ENCODE measurements around the gene HEATR1. TPM values are rescaled to one million over a fixed set of nuclear protein-coding genes. Genes with fewer than 3 reads are reported as not detected.

HEATR1 gene
- total RNA-seq, 4 donors from 2014 or later = 23.0 to 37.5 (median 25.5) TPM

DNA sequence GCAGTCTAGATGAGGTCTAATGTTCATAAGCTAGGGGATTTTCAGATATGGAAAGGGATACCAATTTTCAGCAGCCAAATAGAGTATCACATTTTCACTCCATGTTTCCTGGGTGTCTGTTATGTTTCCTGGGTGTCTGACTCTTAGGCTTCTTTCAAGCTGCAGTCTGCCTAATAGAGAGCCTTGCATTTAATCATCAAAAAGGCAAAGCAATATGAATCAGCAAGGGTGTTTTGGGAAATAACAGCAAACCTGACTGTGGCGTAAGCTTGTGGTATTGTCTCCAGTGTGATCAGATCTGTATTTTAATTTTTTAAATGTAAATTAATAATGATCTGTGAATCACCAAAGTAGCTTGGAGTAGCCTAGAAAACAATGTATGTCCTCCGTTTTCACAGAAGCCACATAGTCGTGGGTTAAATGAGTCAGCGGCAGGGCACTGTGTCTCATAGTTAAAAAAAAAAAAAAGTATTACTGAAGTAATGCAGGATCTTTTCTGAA is 70.1 kb downstream of the HEATR1 start:
- Histone ChIP-seq H3K36me3 (peaks cover 13 to 15% of the 10 kb centered on the region in 2 donors), H3K4me1 (no peaks in the 10 kb centered on the region), H3K4me3 (replicated peaks in 1 of 3) (no peak overlapping the region), H3K9me3 (no peaks in the 10 kb centered on the region), H3K27ac (no peak overlapping the region), H3K27me3 (no peaks in the 10 kb centered on the region)
- WGBS, 2 donors = 82 to 87% methylated on average over 4 of the region's 4 CpGs
- intact Hi-C loops (cut with DNase I) = no loop called here
- DNase-seq = no peak
- no peak for TF ChIP-seq POLR2A (IDR thresholded peaks at IDR 0.05)
- TF ChIP-seq, protein P1, sequence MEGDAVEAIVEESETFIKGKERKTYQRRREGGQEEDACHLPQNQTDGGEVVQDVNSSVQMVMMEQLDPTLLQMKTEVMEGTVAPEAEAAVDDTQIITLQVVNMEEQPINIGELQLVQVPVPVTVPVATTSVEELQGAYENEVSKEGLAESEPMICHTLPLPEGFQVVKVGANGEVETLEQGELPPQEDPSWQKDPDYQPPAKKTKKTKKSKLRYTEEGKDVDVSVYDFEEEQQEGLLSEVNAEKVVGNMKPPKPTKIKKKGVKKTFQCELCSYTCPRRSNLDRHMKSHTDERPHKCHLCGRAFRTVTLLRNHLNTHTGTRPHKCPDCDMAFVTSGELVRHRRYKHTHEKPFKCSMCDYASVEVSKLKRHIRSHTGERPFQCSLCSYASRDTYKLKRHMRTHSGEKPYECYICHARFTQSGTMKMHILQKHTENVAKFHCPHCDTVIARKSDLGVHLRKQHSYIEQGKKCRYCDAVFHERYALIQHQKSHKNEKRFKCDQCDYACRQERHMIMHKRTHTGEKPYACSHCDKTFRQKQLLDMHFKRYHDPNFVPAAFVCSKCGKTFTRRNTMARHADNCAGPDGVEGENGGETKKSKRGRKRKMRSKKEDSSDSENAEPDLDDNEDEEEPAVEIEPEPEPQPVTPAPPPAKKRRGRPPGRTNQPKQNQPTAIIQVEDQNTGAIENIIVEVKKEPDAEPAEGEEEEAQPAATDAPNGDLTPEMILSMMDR (IDR thresholded peaks at IDR 0.05) = no peak

GRCh38 chr1:236532850-236533249 is 71.5 kb downstream of the HEATR1 start:
- intact Hi-C loops (cut with DNase I) = no loop called here
- no peak for DNase-seq
- TF ChIP-seq, protein P1 (IDR thresholded peaks at IDR 0.05) = no peak
- TF ChIP-seq POLR2A (IDR thresholded peaks at IDR 0.05) = no peak
- Histone ChIP-seq H3K4me3 (replicated peaks in 1 of 3) (no peak overlapping the region), H3K36me3 (peaks cover 0 to 2% of the 10 kb centered on the region in 2 donors), H3K9me3 (no peaks in the 10 kb centered on the region), H3K4me1 (no peaks in the 10 kb centered on the region), H3K27me3 (no peaks in the 10 kb centered on the region), H3K27ac (no peak overlapping the region)
- 83 to 91% methylated on average over 4 of the region's 4 CpGs for WGBS, 2 donors

DNA sequence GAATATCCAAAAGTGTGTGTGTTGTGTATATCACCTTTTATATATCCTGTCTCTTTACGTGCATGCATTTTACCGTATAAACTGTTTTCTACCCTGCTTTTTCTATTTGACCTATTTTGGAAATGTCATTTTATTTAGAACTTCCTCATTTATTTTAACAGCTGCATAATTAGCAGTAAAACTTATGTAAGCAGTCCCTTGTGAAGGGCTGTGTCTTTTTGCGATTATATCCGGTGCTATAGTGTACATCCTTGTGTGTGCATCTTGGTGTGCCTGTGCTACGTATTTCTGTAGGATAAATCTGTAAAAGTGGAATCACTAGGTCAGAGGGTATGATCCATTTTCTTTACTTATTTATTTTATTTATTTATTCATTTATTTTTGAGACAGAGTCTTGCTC is 73.4 kb downstream of the HEATR1 start:
- TF ChIP-seq, protein P1 (IDR thresholded peaks at IDR 0.05) = no peak
- no peak for TF ChIP-seq POLR2A (IDR thresholded peaks at IDR 0.05)
- 79 to 85% methylated on average over 5 of the region's 5 CpGs for WGBS, 2 donors
- peaks cover 0 to 14% of the 10 kb centered on the region in 2 donors for H3K36me3 ChIP-seq
- DNase-seq = no peak
- intact Hi-C loops (cut with DNase I) = no loop called here
- H3K4me1 ChIP-seq = no peaks in the 10 kb centered on the region
- no peaks in the 10 kb centered on the region for H3K27me3 ChIP-seq
- no peak overlapping the region for H3K27ac ChIP-seq
- H3K9me3 ChIP-seq = no peaks in the 10 kb centered on the region
- H3K4me3 ChIP-seq (replicated peaks in 1 of 3) = no peak overlapping the region

- Histone ChIP-seq H3K27ac (no peak overlapping the region), H3K4me3 (replicated peaks in 1 of 3) (no peak overlapping the region), H3K27me3 (no peaks in the 10 kb centered on the region), H3K4me1 (peaks cover 0 to under 1% of the 10 kb centered on the region in 2 donors), H3K36me3 (peaks cover 0 to 14% of the 10 kb centered on the region in 2 donors), H3K9me3 (no peaks in the 10 kb centered on the region)
- 90 to 96% methylated on average over 1 of the region's 1 CpG for WGBS, 2 donors
- intact Hi-C loops (cut with DNase I) = no loop called here
- DNase-seq = no peak
- TF ChIP-seq, protein P1 (IDR thresholded peaks at IDR 0.05) = no peak
- no peak for TF ChIP-seq POLR2A (IDR thresholded peaks at IDR 0.05)
Observed at GRCh38 chr1:236530286-236530685, 74.0 kb downstream of the HEATR1 start.

- intact Hi-C loops (cut with DNase I) = loop anchor here (10.0 kb wide), 1 partner anchor 421 kb away; no protein-coding TSS in a partner anchor
- WGBS, 2 donors = 85 to 90% methylated on average over 3 of the region's 3 CpGs
- Histone ChIP-seq H3K4me3 (replicated peaks in 1 of 3) (no peak overlapping the region), H3K9me3 (no peaks in the 10 kb centered on the region), H3K27ac (no peak overlapping the region), H3K4me1 (peaks cover 6 to 15% of the 10 kb centered on the region in 2 donors), H3K36me3 (peaks cover 0 to 11% of the 10 kb centered on the region in 2 donors), H3K27me3 (no peaks in the 10 kb centered on the region)
- TF ChIP-seq POLR2A (IDR thresholded peaks at IDR 0.05) = no peak
- TF ChIP-seq, protein P1 (IDR thresholded peaks at IDR 0.05) = no peak
- no peak for DNase-seq
Observed at GRCh38 chr1:236526079-236526478, 78.2 kb downstream of the HEATR1 start.

All from thyroid gland (tissue), 4 donors.